ENCODE data around the gene ZNF217. TPM values are rescaled to one million over a fixed set of nuclear protein-coding genes. Genes with fewer than 3 reads are reported as not detected.

The ZNF217 gene
- total RNA-seq, 1 experiment from 2014 or later: 45.6 TPM

DNA sequence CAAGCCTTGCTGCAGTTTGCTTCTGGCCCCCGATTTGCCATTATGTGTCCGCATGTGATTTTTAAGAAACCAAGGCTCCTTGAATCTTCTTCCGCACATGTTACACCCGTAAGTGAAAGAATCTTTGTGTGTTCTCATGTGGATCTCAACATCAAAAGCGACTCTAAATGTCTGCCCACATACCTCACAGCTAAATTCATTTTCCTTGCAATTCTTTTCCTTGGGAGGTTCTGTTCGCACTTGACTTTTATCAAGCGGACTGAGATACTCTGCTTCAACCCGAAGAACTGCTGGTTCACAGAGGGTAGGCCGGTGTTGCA lies 11.4 kb downstream of the ZNF217 start:
- H3K79me2 ChIP-seq (ENCODE audit: low read length): peaks cover 100% of the 10 kb centered on the region
- no peak overlapping the region for H2AFZ ChIP-seq (ENCODE audit: low read length)
- no peaks in the 10 kb centered on the region for H3K27me3 ChIP-seq (ENCODE audit: low read length)
- BruUV-seq (replicated peaks): no TSS peak
- TF ChIP-seq, protein P1, sequence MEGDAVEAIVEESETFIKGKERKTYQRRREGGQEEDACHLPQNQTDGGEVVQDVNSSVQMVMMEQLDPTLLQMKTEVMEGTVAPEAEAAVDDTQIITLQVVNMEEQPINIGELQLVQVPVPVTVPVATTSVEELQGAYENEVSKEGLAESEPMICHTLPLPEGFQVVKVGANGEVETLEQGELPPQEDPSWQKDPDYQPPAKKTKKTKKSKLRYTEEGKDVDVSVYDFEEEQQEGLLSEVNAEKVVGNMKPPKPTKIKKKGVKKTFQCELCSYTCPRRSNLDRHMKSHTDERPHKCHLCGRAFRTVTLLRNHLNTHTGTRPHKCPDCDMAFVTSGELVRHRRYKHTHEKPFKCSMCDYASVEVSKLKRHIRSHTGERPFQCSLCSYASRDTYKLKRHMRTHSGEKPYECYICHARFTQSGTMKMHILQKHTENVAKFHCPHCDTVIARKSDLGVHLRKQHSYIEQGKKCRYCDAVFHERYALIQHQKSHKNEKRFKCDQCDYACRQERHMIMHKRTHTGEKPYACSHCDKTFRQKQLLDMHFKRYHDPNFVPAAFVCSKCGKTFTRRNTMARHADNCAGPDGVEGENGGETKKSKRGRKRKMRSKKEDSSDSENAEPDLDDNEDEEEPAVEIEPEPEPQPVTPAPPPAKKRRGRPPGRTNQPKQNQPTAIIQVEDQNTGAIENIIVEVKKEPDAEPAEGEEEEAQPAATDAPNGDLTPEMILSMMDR (conservative IDR thresholded peaks at IDR 0.05; ENCODE audit: low read depth, low read length): no peak
- TF ChIP-seq EZH2 (IDR thresholded peaks at IDR 0.05; ENCODE audit: low read length, unreplicated experiment): no peak
- no peak for TF ChIP-seq EZH2phosphoT487 (IDR thresholded peaks at IDR 0.05; ENCODE audit: borderline replicate concordance, low read length)
- H3F3A ChIP-seq (ENCODE audit: low read length, unreplicated experiment): peaks cover 22% of the 10 kb centered on the region
- ChIA-PET CTCF (interaction anchor here (0.6 kb wide), 1 partner anchor 227 kb away, joined by 3 read pairs; no protein-coding TSS in a partner anchor), POLR2A (ENCODE audit: unreplicated experiment) (interaction anchor here (1.0 to 1.6 kb wide), 2 partner anchors 10 to 12 kb away, joined by 3 to 15 read pairs; partner anchors contain the start of gene ZNF217)
- peak overlapping the region; percentile 88 for H3K27ac ChIP-seq (ENCODE audit: low read length)
- peak overlapping the region; percentile 86 for H3K4me2 ChIP-seq (ENCODE audit: low read length)
- ATAC-seq (no peak), DNase-seq (peak; percentile 40)
- peaks cover 44% of the 10 kb centered on the region for H3K36me3 ChIP-seq (ENCODE audit: low read depth, low read length)
- intact Hi-C loops (cut with micrococcal nuclease): no loop called here
- H4K20me1 ChIP-seq (ENCODE audit: low read length): peaks cover 11% of the 10 kb centered on the region; the same call in 1 of the 2 replicates
- H3K9ac ChIP-seq (ENCODE audit: low read length): peak overlapping the region; percentile 85
- no peaks in the 10 kb centered on the region for H3K9me3 ChIP-seq (ENCODE audit: low read length)
- no peaks in the 10 kb centered on the region for H3K9me2 ChIP-seq (replicated peaks; ENCODE audit: low read length)
- peaks cover 90% of the 10 kb centered on the region for H3K4me1 ChIP-seq (ENCODE audit: insufficient read depth, low read length)
- peak overlapping the region; percentile 75 for H3K4me3 ChIP-seq (ENCODE audit: low read length)

GRCh38 chr20:53581444-53582250 lies 12.0 kb downstream of the ZNF217 start:
- no peak for TF ChIP-seq EZH2phosphoT487 (IDR thresholded peaks at IDR 0.05; ENCODE audit: borderline replicate concordance, low read length)
- no peak for TF ChIP-seq EZH2 (IDR thresholded peaks at IDR 0.05; ENCODE audit: low read length, unreplicated experiment)
- TF ChIP-seq, protein P1 (conservative IDR thresholded peaks at IDR 0.05; ENCODE audit: low read depth, low read length): no peak
- peak; percentile 57 for DNase-seq
- ChIA-PET CTCF (no interaction called here), POLR2A (ENCODE audit: unreplicated experiment) (interaction anchor here (1.0 kb wide), 1 partner anchor 10 kb away, joined by 3 read pairs; no protein-coding TSS in a partner anchor)
- Histone ChIP-seq H3F3A (ENCODE audit: low read length, unreplicated experiment) (peaks cover 22% of the 10 kb centered on the region), H3K36me3 (ENCODE audit: low read depth, low read length) (peaks cover 49% of the 10 kb centered on the region), H3K27ac (ENCODE audit: low read length) (peak overlapping the region; percentile 88), H3K4me3 (ENCODE audit: low read length) (peak overlapping the region; percentile 75), H3K9me2 (replicated peaks; ENCODE audit: low read length) (no peaks in the 10 kb centered on the region), H3K9me3 (ENCODE audit: low read length) (no peaks in the 10 kb centered on the region), H3K9ac (ENCODE audit: low read length) (peak overlapping the region; percentile 85), H3K79me2 (ENCODE audit: low read length) (peaks cover 100% of the 10 kb centered on the region), H3K4me2 (ENCODE audit: low read length) (peak overlapping the region; percentile 86), H3K27me3 (ENCODE audit: low read length) (no peaks in the 10 kb centered on the region), H3K4me1 (ENCODE audit: insufficient read depth, low read length) (peaks cover 84% of the 10 kb centered on the region), H2AFZ (ENCODE audit: low read length) (no peak overlapping the region), H4K20me1 (ENCODE audit: low read length) (peaks cover 17% of the 10 kb centered on the region)
- intact Hi-C loops (cut with micrococcal nuclease): no loop called here
- ATAC-seq: no peak
- no TSS peak for BruUV-seq (replicated peaks)

Measured in PC-3 (cell line).